ENCODE results near the gene KDM4C. TPM values are rescaled to one million over a fixed set of nuclear protein-coding genes. Genes with fewer than 3 reads are reported as not detected.

KDM4C gene
- total RNA-seq, 1 donor from 2014 or later = 26.6 TPM

DNA sequence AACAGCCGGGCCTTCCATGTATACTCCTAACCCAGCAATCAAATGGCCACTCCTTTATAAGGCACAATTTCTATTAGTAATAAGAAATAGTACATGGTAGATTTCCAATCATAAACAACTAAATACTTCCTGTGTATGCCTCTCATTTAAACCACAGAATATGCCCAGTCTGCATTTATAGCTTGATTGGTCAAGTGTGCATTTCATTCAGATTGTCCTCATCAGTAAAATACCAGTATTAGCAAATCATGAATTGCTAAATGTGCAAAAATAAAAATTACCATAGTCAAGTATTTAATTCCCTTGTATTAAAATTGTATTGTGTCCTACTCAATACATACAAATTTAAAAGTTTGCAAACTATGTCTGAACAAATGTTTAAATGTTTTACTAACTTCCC lies 406.2 kb downstream of the KDM4C start:
- Mint-ChIP-seq H3K4me3 (ENCODE audit: low read depth) (no peak overlapping the region), H3K4me1 (ENCODE audit: low read depth) (peaks cover 4% of the 10 kb centered on the region), H3K27ac (no peak overlapping the region), H3K27me3 (no peaks in the 10 kb centered on the region), H3K36me3 (ENCODE audit: insufficient read depth) (peaks cover 8% of the 10 kb centered on the region), H3K9me3 (ENCODE audit: low read depth) (peaks cover 5% of the 10 kb centered on the region)
- TF ChIP-seq, protein P1, sequence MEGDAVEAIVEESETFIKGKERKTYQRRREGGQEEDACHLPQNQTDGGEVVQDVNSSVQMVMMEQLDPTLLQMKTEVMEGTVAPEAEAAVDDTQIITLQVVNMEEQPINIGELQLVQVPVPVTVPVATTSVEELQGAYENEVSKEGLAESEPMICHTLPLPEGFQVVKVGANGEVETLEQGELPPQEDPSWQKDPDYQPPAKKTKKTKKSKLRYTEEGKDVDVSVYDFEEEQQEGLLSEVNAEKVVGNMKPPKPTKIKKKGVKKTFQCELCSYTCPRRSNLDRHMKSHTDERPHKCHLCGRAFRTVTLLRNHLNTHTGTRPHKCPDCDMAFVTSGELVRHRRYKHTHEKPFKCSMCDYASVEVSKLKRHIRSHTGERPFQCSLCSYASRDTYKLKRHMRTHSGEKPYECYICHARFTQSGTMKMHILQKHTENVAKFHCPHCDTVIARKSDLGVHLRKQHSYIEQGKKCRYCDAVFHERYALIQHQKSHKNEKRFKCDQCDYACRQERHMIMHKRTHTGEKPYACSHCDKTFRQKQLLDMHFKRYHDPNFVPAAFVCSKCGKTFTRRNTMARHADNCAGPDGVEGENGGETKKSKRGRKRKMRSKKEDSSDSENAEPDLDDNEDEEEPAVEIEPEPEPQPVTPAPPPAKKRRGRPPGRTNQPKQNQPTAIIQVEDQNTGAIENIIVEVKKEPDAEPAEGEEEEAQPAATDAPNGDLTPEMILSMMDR (IDR thresholded peaks at IDR 0.05; ENCODE audit: unreplicated experiment) = no peak
- no peak for DNase-seq (ENCODE audit: low spot score, unreplicated experiment)

DNA sequence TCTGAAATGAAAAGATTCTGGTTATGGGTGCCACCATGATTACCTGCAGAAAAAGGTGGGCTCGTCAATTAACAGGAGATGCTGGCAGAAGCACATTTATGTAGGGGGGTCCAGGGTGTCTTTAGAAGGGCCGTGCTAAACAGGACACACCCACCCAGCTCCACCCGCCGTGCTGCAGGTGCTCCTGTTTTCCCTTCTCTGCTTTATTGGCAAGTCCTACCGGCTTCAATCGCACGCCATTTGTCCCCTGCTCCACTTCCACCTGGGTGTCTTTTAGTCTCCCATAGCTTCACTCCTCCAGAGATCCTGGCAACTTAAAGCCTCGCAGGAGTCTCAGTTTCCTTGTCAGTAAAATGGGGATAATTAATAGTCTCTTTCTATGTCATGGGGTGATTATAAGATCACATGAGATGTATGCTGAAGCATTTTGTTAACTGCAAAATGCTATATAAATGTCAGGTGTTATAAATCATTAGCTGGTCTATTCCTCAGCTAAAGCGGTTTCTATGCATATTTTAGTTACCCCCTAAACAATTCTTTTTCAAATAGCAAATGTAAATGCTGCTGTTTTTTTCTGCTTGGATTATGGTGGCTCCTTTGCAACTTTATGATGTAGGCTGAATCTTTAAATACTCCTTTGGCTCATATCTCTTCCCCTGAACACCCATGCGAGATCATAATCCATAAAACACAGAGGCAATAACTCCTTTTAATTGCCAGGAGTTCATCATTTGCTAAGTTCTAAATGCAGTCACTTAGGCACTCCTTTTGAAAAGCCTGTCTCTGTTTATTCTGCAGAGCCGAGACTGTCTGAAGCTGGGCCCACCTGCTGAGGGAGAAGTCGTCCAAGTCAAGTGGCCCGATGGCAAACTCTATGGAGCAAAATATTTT lies 406.9 kb downstream of the KDM4C start:
- Mint-ChIP-seq H3K4me3 (ENCODE audit: low read depth) (no peak overlapping the region), H3K27me3 (no peaks in the 10 kb centered on the region), H3K27ac (no peak overlapping the region), H3K36me3 (ENCODE audit: insufficient read depth) (peaks cover 10% of the 10 kb centered on the region), H3K9me3 (ENCODE audit: low read depth) (peaks cover 4% of the 10 kb centered on the region), H3K4me1 (ENCODE audit: low read depth) (peaks cover 4% of the 10 kb centered on the region)
- TF ChIP-seq, protein P1 (IDR thresholded peaks at IDR 0.05; ENCODE audit: unreplicated experiment) = no peak
- DNase-seq (ENCODE audit: low spot score, unreplicated experiment) = no peak

DNA sequence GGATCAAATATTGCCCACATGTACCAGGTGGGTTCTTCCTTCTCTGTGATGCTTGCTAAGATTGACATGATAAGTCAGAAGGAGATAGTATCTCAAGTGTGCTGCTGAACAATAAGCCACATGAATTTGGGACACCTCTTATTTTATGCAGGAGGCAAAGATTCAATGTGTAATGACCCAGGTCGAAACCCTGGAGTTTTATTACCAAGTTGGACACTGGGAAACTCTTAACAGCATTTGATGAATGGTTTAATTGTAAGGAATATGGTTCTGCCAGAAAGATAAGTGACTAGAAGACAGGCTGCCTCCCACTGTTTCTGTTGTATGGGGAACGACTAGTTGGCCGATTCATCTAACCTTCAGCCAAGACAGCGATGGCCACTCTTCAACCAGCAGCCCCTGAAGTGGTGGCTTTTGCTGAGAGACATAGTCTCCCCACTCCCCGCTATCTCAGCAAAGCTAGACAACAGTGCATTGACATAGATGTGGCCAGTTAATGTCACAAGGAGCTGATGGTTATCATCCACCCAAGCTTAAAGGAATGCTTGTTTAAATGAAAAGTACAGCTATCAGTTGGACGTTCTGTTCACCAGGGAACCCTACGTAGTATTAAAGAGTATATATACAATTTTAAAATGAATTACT lies 407.7 kb downstream of the KDM4C start:
- TF ChIP-seq, protein P1 (IDR thresholded peaks at IDR 0.05; ENCODE audit: unreplicated experiment) = no peak
- H3K27me3 Mint-ChIP-seq = no peaks in the 10 kb centered on the region
- H3K4me1 Mint-ChIP-seq (ENCODE audit: low read depth) = peaks cover 4% of the 10 kb centered on the region
- no peak for DNase-seq (ENCODE audit: low spot score, unreplicated experiment)
- H3K36me3 Mint-ChIP-seq (ENCODE audit: insufficient read depth) = peaks cover 7% of the 10 kb centered on the region
- H3K4me3 Mint-ChIP-seq (ENCODE audit: low read depth) = no peak overlapping the region
- no peak overlapping the region for H3K27ac Mint-ChIP-seq
- no peaks in the 10 kb centered on the region for H3K9me3 Mint-ChIP-seq (ENCODE audit: low read depth)

DNA sequence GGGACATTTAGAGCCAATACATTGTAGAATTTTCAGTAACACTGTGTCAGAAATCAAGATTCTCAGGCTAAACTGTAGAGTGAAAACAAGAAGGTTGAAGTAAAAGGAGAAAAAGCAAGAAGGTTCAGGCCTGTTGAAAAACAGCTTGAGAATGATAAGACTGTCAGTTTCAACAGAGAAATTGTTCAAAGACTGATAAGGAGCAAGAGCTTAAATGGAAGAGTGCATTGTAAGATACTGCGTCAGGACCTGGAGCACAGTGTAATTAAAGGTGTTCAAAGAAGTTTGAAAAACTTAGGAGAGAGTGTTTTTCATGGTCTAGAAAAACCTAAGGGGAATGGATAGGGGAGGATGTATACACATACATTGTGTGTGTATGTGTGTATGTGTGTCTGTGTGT lies 408.3 kb downstream of the KDM4C start:
- Mint-ChIP-seq H3K27ac (no peak overlapping the region), H3K4me3 (ENCODE audit: low read depth) (no peak overlapping the region), H3K27me3 (no peaks in the 10 kb centered on the region), H3K36me3 (ENCODE audit: insufficient read depth) (peaks cover 7% of the 10 kb centered on the region), H3K4me1 (ENCODE audit: low read depth) (peaks cover 4% of the 10 kb centered on the region), H3K9me3 (ENCODE audit: low read depth) (no peaks in the 10 kb centered on the region)
- TF ChIP-seq, protein P1 (IDR thresholded peaks at IDR 0.05; ENCODE audit: unreplicated experiment) = no peak
- no peak for DNase-seq (ENCODE audit: low spot score, unreplicated experiment)

DNA sequence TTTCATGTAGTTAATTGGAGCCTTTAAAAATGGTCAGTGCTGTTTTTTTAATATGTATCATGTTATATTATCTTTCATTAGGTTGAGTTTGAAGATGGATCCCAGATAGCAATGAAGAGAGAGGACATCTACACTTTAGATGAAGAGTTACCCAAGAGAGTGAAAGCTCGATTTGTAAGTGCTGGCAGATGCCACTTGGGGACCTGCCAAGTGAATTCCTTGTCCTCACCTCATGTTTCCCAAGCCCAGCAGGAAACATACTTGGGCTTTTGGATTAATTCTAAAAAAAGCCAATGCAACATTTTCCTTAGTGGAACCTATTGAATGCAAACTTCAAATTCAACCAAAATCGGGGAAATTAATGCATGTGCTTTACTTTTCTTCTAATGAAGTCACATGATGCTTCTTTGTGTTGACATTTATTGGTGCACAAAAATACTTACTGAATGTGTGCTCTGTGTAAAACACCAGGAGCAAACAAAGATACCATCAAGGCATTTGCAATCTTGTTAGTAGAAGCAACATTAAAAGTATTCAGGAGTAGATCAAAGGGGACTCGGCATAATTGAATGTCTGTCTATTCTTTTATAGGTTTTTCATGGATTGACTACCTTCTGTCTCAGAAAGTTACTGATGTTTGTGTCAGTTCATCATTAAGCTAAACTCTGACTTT lies 412.1 kb downstream of the KDM4C start:
- Mint-ChIP-seq H3K9me3 (ENCODE audit: low read depth) (no peaks in the 10 kb centered on the region), H3K27ac (no peak overlapping the region), H3K4me3 (ENCODE audit: low read depth) (no peak overlapping the region), H3K36me3 (ENCODE audit: insufficient read depth) (peaks cover 11% of the 10 kb centered on the region), H3K27me3 (no peaks in the 10 kb centered on the region), H3K4me1 (ENCODE audit: low read depth) (peaks cover 6% of the 10 kb centered on the region)
- DNase-seq (ENCODE audit: low spot score, unreplicated experiment) = no peak
- TF ChIP-seq, protein P1 (IDR thresholded peaks at IDR 0.05; ENCODE audit: unreplicated experiment) = no peak
